ENCODE data around the gene VN1R2.
"Not testable (repeated sequence)": the region's sequence is repeated elsewhere in the genome, so short reads cannot be mapped to it uniquely, and the experiment has no call there.

The VN1R2 gene

GRCh38 chr19:53254411-53255341 is 3.4 kb upstream of the VN1R2 start, which contains the start of gene ZNF677:
Gene ZNF677, minus strand, starts transcription at chr19:53254873. Its CDS starts 3,323 bp downstream, at chr19:53251550.
- no peak within 1 kb of the TSS for H3K4me3 ChIP-seq (ENCODE audit: low read depth, low read length)
- no peak for DNase-seq (ENCODE audit: low read depth)

GRCh38 chr19:53267623-53268022 is 9.5 kb downstream of the VN1R2 start, which contains the start of gene VN1R4:
Gene VN1R4, minus strand, starts transcription at chr19:53267723. Its CDS starts 58 bp downstream, at chr19:53267665.
- not testable (repeated sequence) for DNase-seq (ENCODE audit: low read depth)

More at GRCh38 chr19:53254411-53255341, 3.4 kb upstream of the VN1R2 start, which contains the start of gene ZNF677:
- no peak for TF ChIP-seq CTCF (IDR thresholded peaks at IDR 0.05; ENCODE audit: low read depth, low read length, missing control alignments)

GRCh38 chr19:53269861-53270260 is 11.8 kb downstream of the VN1R2 start:
- not testable (repeated sequence) for DNase-seq (ENCODE audit: low read depth); H3K4me3 ChIP-seq (ENCODE audit: low read depth, low read length)

More at GRCh38 chr19:53267623-53268022, 9.5 kb downstream of the VN1R2 start, which contains the start of gene VN1R4:
- H3K4me3 ChIP-seq (ENCODE audit: low read depth, low read length): not testable (repeated sequence)

- no peak overlapping the region for H3K4me3 ChIP-seq (ENCODE audit: low read depth, low read length)
- DNase-seq (ENCODE audit: low read depth): no peak
- no peak for TF ChIP-seq CTCF (IDR thresholded peaks at IDR 0.05; ENCODE audit: low read depth, low read length, missing control alignments)
Measured at GRCh38 chr19:53272044-53272443, 14.0 kb downstream of the VN1R2 start.

GRCh38 chr19:53275480-53275879 is 17.4 kb downstream of the VN1R2 start:
- DNase-seq (ENCODE audit: low read depth): no peak
- TF ChIP-seq CTCF (IDR thresholded peaks at IDR 0.05; ENCODE audit: low read depth, low read length, missing control alignments): no peak
- no peak overlapping the region for H3K4me3 ChIP-seq (ENCODE audit: low read depth, low read length)

GRCh38 chr19:53281947-53282346 is 23.9 kb downstream of the VN1R2 start:
- DNase-seq (ENCODE audit: low read depth); H3K4me3 ChIP-seq (ENCODE audit: low read depth, low read length): not testable (repeated sequence)

- no peak for DNase-seq (ENCODE audit: low read depth)
- TF ChIP-seq CTCF (IDR thresholded peaks at IDR 0.05; ENCODE audit: low read depth, low read length, missing control alignments): no peak
- no peak overlapping the region for H3K4me3 ChIP-seq (ENCODE audit: low read depth, low read length)
Measured at GRCh38 chr19:53285087-53285486, 27.0 kb downstream of the VN1R2 start.

- no peak overlapping the region for H3K4me3 ChIP-seq (ENCODE audit: low read depth, low read length)
- TF ChIP-seq CTCF (IDR thresholded peaks at IDR 0.05; ENCODE audit: low read depth, low read length, missing control alignments): no peak
- DNase-seq (ENCODE audit: low read depth): no peak
Measured at GRCh38 chr19:53290758-53291549, 32.9 kb downstream of the VN1R2 start.

Data from GM12864 (cell line).